ENCODE measurements around the gene CMTM5.
"Not testable (repeated sequence)": the region's sequence is repeated elsewhere in the genome, so short reads cannot be mapped to it uniquely, and the experiment has no call there.

CMTM5 gene

DNA sequence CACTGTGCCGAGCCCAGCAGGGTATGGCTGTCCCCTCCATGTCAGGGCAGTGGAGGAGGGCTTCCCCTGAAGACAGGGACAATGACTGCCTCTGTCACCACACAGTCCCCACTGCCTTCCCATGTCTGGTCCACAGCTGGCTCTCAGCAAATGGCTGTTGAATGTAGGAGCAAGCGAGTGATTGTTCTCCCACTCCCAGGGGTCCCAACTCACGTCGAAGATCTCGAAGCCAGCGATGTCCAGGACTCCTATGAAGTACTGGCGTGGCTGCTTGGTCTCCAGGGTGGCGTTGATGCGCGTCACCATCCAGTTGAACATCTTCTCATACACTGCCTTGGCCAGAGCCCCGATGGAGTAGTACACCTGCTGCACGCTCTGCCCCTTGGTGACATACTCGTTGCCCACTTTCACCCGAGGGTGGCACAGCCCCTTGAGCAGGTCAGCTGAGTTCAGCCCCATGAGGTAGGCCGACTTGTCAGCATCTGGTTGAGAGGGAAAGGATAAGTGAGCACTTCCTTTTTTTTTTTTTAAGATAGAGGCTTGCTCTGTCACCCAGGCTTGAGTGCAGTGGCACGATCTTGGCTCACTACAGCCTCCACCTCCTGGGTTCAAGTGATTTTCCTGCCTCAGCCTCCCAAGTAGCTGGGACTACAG, 23.8 kb downstream of the CMTM5 start:
- not testable (repeated sequence) for DNase-seq

DNA sequence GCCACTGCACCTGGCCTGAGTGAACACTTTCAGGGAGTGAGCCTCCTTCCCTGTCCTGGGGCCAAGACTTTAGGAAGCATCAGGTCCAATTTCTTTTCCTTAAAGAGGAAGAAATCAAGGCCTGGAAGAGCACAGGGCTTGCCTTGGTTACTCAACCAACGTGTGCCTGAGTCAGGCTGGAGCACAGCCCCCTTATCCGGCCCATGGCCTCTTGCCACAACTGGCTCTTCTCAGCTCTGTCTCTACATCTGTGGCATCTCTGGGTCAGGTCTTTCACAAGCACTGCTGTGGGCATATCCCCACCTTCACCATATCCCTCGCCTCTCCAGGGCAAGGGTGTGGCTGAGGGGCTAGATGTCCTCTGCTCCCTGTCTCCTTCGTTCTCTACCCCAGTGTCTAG, 24.4 kb downstream of the CMTM5 start:
- no peak for DNase-seq

DNA sequence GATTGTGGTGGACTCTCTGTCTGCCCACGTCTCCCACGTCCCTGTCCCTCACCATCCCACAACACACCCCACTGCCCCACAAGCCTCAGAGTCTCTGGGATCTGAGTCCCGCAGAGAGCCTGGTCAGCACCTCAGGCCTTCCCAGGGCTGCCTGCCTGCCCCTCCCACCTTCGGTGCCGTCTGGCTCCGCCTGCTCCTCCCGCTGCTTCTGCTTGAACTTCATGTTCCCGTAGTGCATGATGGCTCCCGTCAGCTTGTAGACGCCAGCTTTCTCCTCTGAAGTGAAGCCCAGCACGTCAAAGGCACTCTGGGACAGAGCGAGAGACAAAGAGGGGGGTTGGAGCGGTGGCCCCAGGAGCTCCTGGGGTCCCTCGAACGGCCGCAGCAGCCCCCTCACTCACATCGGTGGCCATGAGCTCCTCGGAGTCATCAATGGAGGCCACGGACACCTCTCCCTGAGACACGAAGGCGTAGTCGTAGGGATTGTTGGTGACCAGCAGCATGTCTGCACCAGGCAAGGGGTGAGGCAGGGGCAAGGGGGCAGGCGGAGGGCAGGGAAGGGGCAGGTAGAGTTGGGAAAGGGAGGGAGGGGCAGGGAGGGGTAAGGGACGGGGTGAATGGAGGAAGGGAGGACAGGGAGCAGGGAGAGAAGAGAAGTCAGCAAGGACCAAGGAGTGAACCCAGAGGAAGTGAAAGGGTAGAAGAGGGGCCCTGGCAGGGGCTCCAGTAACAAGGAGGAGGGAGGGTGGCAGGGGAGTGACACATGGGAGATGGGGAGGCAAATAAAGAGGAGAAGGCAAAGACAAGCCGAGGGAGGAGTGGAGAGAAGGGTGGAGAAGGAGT, 25.7 kb downstream of the CMTM5 start:
- no peak for DNase-seq

DNA sequence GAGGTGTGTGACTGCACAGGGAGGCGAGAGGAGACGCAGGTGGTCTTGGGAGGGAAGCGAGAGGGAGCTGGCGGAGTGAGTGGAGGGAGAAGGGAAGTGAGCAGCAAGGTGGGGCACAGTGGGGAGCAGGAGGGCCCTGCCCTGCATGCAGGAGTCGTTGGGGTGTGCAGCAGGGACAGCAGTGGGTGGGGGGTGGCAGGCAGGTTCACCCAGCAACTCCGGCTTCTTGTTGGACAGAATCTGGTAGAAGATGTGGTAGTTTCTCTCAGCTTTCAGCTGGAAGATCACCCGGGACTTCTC, 26.2 kb downstream of the CMTM5 start:
- no peak for DNase-seq

DNA sequence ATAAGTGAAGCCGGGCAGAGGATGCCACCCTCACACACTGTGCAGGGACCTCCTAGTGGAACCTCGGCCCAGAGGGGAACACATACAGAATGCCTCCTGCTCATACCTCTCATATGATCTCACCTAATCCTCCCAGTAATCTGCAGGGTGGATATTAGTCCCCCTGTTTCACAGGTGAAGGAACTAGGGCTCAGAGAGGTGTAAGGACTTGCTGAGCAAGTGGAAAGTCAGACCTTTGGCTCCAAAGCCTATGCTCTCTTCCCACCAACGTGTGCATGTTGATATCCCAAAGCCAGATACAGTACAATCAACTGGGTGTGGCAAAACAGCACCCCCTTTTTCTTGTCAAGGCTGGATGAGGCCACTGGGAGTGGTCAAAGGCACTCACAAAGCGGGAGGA, 27.1 kb downstream of the CMTM5 start:
- no peak for DNase-seq

DNA sequence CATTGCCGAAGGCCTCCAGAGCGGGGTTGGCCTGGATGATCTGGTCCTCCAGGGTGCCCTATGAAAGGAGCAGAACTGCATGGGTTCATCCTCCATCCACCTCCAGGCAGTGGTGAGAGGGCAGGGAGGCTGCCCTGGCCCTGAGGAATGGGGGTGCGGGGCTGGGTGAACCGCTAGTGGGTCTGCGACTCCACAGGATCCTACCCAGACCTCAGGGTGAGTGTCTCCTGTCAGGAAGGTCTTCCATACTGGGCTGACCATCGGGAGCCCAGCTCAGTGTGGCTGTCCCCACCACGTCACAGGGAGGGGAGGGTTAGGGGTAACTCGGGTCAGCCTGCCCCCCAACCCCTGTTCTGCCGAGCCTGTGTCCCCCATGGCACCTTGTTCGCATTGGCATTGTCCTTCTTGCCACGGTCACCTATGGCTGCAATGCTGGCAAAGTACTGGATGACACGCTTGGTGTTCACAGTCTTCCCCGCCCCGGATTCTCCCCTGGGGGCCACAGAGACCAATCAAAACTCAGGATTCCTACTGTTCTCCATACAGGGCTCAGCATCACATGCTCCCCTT, 27.6 kb downstream of the CMTM5 start:
- no peak for DNase-seq

DNA sequence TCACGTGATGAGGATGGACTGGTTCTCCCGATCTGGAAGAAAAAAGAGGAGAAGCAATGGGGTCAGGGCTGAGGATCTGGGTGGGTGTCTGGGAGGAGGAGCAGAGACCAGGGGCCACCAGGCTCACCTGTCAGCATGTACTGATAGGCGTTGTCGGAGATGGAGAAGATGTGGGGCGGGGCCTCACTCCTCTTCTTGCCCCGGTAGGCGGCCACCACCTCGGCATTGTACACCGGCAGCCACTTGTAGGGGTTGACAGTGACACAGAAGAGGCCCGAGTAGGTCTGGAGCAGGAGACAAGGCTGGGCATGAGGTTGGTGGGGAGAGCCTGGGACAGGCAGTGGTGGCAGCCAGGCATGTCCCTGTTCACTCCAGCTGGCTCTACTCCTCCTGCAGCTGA, 28.2 kb downstream of the CMTM5 start:
- no peak for DNase-seq

DNA sequence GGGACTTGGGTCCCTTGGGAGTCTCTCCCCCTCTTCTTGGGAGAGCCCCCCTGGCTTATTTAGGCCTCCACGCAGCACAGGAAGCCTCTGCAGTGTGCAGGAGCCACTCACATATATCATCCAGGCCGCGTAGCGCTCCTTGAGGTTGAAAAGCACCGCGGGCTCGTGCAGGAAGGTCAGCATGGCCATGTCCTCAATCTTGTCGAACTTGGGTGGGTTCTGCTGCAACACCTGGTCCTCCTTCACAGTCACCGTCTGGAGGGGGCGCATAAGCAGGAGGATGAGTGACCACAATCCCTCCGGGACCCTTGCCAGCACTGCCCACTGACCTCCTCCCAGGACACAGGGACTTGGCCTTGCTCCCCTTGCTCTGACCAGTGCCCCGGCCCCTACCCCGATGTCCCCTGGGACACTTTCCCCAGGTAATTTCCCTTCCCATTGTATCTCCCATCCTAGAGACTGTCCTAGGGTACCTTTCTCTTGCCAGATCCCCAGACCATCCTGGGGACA, 28.7 kb downstream of the CMTM5 start:
- DNase-seq, result no peak

DNA sequence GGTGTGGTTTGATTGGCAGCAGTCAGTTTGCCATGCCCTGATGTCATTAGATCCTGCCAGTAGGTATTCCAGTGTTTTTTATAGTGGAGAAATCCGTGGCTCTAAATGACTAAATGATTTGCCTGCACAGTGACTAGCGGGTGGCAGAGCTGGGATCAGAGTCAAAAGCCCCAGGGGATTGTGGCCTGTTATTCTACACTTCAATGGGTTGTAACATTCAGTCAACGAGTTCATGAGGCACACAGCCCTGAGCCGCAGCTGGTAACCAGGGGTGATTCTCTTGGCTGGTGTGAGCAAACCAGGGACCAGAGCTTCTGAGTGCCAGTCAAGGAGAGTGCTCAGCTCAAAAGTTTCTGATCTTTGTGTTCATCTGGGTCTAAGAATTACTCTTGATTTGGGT, 29.4 kb downstream of the CMTM5 start:
- no peak for DNase-seq

DNA sequence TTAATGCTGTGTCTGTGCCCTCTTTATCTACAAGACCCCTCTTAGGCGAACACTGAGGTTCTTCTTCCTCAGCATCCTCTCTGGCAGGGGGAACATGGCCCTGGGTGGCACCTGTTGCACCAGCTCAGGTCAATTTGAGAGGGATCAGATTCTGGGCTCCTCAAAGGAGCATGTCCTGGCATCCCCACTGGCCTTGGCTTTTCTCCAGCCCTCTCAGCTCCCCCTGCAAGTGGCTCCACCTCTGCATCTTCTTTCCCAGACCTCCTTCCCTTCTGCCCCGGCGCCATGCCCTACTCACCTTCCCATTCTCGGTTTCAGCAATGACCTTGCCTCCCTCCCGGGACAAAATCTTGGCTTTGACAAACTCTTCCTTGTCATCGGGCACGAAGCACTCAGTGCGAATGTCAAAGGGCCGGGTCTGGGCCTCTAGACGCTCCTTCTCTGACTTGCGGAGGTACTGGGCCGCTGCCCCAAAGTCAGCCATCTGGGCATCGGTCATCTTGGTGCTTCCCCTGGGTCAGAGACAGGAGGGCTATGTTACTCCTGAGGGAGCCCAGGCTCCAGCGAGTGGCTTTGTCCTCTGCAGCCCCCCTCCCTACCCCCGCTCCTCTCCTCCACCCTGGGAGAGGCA, 30.0 kb downstream of the CMTM5 start:
- DNase-seq, result no peak

DNA sequence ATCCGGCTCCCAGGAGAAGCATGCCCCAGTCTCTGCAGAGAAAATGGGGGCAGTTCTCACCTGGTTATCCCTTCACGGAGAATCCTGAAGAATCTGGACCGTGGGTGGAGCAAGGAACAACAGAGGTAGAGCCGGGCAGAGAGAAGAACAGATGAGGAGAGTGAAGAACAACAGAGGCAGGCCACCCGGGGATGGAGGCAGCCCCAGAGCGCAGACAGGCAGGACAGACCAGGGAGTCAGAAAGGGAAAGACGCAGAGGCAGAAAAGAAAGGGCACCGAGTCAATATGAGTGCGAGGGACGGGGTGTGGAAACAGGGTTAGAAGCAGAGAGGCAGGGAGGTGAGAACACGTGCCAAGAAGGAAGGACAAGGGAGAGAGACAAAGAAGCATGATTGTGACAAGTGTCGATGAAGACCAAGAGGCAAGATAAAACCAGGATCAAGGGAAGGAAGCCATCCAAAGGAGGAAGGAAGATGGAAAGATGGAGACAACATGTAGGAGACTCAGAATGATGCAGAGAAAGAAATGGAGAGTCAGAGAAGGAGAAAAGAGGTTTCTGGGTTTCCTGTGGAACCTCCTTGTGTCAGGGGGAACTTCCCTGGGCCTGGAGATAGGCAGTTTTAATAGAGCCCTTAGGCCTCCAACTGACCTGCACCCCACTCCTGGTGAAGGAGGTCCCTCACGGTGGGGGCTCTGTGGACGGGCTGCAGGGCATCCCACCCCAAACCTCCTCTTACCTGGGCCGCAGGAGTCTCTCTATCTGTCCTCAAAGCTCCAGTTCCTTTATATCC, 30.9 kb downstream of the CMTM5 start, which contains the start of gene MYH6:
Gene MYH6 (minus strand): TSS at position 758 of the 791 bp plus-strand sequence. CDS start 1,050 bp downstream, outside the sequence.
- DNase-seq, result no peak

DNA sequence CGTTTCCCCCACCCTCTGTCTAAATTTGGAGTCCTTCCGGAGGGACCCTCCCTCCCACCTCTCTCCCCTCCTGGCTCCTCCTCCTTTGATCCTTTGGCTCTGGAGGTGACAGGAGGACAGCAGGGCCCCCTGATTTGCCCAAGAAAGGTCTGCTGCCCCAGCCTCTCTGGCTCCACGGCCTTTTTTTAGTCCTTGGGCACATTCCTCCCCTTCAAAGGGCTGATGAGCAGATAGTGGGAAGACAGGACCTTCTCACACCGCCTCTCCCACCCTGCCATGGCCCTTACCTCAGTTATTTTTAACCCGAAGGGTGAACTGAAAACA, 31.4 kb downstream of the CMTM5 start:
- DNase-seq, result no peak

DNA sequence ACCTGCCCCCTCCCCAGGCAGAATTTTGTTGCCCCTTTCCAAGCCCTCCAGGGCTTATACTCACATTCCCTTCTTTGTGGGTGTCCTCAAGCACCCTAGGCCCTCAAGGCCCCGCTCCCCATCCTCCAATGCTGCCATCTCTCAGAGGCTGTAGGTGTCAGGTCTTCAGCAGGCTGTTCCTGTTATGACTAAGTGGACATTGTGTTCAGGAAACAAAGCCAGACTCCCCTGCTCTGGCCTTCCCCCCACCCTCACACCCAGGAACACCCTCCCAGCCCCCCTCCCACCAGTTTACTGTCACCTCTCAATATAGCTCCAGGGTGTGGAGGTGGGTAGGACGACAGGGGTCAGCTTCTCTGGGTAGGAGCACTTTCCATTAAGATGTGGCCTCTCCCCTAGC, 32.6 kb downstream of the CMTM5 start:
- no peak for DNase-seq

DNA sequence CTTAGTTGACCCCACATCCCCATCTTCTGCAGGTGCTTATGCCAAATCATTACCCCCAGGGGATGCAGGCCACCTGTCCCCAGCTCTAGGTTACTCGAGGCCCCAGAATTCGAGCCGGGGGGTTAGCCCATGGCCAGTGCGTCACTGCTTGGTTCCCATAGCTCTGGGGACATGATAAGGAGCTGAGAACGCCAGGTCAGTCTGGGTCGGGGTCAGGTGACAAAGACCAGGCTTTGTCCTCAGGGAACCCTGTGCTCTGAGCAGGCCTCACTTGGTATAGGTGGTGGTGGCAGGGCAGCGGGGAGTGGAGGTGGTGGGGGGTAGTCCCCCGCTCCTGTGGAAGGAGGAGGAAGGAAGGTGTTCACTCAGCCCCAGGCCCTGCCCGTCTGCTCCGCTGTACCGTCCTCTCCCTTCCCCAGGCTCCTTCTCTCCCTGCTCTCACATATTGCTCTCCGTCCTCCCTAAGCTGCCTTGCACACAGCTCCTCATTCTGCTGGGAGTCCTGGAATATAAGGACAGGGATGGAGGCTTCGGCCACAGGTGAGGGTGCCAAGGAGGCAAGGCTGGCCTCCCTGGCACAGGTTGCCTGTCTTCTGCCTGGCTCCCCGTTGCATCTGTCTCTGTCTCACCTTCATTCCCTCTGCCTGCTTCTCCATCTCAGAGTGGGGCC, 33.3 kb downstream of the CMTM5 start:
- DNase-seq, result no peak

DNA sequence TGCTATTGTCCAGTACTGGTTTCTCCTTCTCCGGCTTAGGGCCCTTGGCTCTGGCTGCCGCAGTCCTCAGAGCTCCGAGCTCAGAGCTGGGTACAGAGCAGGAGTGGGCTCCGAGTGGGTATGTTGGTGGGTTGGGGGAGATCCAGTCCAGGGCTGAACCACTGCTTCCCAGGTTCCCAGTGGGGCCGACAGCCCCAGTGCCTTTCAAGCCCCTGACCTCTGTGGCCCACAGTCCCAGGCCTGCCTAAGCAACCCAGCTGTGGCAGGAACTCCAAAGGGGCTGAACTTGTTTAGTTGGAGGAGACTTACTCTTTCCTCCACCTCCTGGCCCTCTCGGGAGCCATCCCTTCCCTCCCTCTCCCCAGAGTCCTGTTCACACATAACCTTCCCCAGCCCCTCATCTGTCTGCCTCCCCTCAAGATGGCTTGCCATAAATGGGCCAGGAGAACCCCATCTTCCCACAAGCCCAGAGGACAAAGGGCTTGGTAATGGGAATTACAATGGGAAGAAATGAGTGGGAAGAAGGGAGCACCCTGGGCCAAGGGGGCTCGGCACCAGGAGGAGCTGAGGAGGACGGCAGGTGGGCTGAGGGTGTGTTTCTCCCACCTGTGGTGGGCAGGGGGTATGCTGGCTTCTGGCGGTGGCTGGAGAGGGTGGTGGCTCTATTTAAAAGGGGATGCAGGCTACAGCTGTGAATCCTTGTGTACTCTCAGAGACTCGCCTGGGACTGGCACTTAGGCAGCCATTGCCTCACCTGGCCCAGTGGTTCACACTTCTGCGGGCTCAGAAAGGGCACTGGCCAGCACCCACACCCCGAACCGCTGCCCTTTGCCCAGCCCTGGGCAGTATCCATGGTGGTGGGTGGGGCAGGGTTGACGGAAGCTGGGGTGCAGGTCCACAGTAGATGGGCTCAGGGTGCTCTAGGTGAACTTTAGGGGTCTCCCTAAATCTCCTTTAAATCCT, 35.0 kb downstream of the CMTM5 start:
- no peak for DNase-seq

DNA sequence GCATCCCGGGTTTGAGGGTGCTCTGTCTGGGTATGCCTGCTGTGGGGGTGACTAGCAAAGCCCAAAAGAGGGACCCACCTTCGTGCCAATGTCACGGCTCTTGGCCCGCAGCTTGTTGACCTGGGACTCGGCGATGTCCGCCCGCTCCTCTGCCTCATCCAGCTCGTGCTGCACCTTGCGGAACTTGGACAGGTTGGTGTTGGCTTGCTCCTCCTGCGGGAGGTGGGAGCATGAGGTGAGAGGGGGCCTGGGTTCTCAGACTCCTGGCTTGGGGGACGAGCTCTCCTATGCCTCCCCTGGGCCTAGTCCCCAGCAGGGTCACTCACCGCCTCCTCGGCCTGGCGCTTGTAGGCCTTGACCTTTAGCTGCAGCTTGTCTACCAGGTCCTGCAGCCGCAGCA, 36.8 kb downstream of the CMTM5 start:
- DNase-seq, result no peak

DNA sequence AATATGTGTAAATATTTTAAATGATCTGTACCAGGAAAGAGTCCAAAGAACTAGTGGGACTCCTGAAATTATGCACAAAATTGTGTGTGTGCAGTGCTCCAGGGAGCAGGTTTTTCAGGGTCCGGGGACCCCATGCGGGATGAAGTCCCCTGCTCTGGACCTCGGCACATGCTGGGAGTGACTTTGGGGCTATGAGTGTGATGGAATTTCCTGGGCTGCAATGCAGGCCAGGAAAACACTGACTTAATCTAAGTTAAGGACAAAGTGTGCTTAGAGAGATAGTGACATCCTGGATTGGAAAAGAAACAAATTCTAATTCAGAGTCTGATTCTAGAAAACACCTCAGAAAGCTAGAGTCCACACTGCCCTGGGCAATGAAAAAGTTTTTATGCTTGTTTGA, 37.4 kb downstream of the CMTM5 start:
- DNase-seq, result no peak

DNA sequence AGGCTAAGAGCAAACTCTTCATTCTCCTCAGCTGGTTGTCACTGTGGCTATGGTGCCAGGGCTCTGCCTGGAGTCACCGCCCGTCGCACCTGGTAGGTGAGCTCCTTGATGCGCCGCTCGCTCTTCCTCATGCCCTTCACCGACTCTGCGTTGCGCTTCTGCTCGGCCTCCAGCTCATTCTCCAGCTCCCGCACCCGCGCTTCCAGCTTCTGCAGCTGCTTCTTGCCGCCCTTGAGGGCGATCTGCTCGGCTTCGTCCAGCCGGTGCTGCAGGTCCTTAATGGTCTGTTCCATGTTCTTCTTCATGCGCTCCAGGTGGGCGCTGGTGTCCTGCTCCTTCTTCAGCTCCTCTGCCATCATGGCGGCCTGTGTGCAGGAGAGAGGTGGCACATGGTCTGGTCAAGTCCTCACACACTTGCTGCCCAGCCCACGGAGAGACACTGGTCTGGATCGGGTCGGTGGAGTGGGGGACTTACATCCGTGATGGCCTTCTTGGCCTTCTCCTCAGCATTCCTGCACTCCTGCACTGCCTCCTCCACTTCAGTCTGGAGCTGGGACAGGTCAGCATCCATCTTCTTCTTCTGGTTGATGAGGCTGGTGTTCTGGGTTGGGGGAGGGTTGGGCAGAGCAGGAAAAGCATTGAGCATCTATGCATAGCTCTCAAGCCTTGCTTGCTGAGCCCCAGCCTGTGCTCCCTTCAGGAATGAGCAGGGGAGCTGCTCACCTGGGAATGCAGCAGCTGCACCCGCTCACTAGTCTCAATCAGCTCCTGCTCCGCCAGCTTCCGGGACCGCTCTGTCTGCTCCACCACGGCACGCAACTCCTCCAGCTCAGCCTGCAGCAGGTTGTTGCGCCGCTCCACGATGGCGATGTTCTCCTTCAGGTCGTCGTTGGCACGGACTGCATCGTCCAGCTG, 38.3 kb downstream of the CMTM5 start:
- DNase-seq, result no peak

DNA sequence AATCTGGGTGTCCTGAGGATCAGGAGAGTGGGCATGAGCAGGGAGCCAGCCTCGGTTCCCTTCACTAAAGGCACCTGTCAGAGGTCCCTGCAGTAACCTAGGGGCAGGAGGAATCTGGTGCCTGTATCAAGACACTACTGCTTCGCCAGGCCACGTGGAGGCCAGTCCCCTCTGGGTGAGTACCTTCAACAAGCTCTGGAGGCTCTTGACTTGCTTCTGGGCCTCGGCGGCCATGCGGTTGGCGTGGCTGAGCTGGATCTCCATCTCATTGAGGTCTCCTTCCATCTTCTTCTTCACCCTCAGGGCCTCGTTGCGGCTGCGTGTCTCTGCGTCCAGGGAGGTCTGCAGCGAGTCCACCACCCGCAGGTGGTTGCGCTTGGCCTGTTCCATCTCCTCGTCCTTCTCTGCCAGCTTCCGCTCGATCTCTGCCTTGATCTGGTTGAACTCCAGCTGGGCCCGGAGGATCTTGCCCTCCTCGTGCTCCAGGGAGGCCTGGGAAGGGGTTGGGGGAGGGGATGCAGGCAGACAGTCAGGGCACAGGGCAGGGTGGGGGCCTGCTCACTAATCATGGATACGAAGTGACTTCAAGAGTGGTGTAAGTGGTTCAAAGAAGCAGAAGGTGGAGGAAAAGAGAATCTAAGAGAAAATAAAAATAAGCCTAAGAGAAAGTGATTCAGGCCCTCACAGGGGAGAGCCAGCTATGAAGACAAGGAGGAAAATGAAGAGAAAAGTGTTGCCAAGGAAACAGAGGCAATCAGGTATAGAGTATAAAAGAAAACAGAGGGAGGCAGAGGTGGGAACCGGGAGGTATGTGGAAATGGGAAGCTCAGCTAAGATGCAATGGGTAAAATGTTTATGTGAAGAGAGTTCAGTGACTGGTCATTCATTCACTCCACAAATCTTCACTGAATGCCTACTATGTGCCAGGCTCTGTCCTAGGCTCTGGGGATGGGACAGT, 39.3 kb downstream of the CMTM5 start:
- DNase-seq, result no peak
